Dermis microvascular lymphatic vessel endothelial cell (primary cell): ENCODE data around the gene NKX3-2. TPM values are rescaled to one million over a fixed set of nuclear protein-coding genes. Genes with fewer than 3 reads are reported as not detected.
A peak's percentile ranks its signal among the peaks of the same experiment; 100 is the strongest.
"Not testable (repeated sequence)": the region's sequence is repeated elsewhere in the genome, so short reads cannot be mapped to it uniquely, and the experiment has no call there.

ENCODE experiments used
- DNase-seq, 2 donors: peaks; one replicate each; pipeline versions ENCODE4 v3.0.0 to v3.0.0-alpha.2; 2010; ENCODE audit warnings: low read depth in 2 of 2
- total RNA-seq: library from RNA; depleted of rRNA; stranded (reverse); fragments of >200 nt; gene quantifications from 2 replicates; pipeline ENCODE4 v1.2.1, GENCODE V29; 2014

The NKX3-2 gene
- total RNA-seq, result under 0.01 TPM in 2 replicates

DNA sequence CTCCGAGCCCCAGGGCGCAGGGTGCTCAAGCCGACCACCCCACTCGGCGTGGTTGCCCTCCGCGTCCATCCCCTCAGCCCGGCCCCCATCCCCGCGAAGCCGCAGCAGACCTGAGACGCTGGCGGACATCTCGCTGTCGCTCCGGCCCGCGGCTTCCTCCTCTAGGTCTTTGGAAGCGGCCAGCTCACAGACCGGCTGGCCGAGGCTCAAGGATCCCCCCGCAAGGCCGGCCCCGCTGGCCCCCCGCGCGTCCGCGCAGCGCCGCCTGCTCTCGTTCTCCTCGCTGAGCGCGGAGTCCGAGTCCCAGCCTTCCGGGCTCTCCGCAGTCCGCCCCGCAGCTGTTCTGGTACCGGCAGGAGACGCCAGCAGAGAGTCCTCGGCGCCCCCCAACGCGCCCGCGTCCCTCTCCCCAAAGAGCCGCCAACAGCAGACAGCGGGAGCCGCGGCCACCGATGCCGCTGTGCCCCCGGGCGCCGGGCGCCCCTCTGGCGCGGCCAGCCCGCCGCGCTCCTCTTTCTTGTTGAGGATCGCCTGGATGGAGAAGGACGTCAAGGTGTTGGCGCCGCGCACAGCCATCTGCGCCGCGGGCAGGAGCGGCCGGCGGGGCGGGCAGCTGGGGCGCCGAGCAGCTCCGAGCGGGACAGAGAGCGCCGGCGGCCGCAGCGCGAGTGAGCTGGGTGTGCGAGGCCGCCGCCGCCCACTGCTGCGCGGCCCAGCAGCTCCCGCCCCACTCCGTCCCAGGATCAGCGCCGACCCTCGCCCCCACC, at the start of gene NKX3-2:
Gene NKX3-2 (minus strand): TSS at position 670 of the 767 bp plus-strand sequence. CDS start 94 bp downstream, at position 576.
- DNase-seq, result peak in 1 of 2 donors; percentile 27

DNA sequence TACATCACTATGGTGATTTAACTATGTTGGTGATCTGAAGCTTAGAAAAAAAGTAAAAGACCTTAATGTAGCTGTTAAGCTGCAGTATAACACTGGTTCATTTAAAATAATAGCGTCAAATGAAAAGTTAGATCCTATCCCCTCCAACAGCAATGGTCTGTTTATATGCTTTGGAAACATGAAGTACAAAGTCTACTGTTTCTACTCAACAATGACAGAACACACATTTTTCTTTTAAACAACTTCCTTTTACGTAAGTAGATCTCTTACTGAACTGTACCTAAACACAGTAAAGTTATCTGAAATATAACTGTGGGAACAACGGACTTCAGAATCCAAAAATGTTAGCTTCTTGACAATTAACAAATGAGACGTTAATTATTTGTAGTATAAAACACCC, 47.9 kb upstream of the NKX3-2 start:
- DNase-seq, result no peak

DNA sequence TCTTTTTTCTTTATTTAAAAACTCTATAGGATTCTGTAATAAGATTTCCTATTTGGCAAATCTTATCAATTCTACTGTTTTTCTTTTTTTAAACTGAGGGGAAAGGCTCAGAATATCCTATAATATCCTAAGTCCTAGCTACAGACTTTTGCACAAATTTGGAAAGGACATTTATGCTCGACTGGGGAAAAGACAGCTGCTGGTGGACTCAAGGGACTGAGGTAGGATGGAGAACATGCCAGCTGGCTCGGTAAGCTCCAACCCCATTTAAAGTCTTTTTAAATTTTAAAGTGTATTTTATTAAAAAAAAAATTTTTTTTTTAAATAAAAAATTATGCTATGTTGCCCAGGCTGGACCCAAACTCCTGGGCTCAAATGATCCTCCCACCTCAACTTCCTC, 46.5 kb upstream of the NKX3-2 start:
- DNase-seq, result no peak

DNA sequence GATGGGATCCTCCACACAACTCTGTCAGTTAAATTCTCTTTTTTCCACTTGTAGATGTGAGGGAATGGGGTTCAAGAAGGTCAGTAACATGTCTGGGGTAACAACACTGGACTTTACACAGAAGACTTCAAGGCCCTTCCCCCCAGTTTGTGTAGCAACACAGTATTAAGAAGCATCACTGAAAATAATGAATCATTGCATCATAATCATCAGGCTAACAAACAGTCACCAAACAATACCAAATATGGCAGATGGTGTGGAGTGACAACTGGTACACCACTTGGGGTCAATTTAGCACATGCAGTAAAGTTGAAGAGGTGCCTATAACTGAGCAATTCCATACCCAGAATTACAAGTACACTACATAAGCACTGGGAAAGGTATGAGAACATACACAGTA, 44.6 kb upstream of the NKX3-2 start:
- DNase-seq, result no peak

DNA sequence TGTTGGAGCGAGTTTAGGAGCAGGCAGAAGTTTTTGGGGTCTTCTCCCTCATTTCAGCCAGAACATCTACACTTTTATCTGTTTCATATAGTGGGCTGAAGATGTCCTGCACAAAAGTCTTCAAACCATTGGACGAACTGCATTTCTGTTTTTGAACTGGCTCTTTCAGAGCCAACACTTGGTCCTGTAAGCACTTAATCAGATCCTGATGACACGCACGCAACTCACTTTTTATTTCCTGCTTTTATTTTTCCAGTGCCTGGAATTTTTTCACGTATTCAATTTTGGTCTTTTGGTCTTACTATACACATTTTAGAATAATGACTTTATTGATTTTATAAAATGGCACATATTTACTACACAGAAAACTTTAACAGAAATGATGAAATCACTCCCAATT, 40.2 kb upstream of the NKX3-2 start:
- DNase-seq, result peak; percentile 31 to 71

DNA sequence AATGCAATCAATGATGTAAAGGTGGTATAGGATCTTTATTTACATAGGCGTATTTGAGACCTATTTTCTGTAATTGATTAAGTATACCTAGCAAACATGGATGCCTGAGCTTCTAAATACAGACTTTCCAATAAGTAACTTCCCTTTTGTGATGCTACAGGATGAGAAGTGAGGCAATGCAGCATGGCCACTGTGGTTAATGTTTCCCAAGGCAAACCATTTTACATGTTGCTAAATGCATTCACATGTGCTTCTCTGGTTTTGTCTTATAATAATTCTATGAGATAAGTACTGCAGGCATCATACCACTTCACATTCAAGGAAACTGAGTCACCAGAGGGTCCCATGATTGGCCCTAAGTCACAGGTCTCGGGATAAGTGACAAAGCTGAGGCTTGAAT, 35.7 kb upstream of the NKX3-2 start:
- DNase-seq, result no peak

DNA sequence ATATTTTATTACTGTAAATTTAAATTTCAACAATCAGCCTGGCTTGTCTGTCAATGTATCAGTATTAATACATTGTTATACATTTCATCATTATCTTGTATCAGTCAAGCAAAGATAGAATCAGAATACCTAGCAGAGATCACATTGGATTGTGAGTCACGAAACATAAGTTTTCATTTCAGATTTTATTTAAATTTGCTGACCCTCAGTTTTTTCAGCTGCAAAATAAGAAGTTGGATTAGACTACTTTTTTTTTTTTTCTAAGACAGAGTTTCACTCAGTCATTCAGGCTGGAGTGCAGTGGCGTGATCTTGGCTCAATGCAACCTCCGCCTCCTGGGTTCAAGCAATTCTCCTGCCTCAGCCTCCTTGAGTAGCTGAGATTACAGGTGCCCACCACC, 33.4 kb upstream of the NKX3-2 start:
- no peak for DNase-seq

DNA sequence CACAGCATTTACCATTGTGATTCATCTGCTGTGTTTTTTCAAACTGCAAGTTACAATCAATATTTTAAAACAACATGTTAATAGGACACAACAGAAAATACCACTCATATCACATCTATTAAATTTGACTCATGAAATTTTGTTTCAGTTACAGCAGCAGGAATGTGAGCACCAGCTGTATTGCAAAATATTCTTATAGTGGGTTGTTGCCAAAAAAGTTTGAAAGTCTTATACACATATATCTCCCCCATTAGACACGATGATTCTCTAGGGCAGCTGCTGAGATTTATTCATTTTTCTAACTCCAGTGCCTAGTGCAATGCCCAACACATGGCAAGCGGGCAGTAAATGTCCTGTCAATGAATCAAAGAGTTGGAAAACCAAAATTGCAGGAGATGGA, 26.6 kb upstream of the NKX3-2 start:
- no peak for DNase-seq

DNA sequence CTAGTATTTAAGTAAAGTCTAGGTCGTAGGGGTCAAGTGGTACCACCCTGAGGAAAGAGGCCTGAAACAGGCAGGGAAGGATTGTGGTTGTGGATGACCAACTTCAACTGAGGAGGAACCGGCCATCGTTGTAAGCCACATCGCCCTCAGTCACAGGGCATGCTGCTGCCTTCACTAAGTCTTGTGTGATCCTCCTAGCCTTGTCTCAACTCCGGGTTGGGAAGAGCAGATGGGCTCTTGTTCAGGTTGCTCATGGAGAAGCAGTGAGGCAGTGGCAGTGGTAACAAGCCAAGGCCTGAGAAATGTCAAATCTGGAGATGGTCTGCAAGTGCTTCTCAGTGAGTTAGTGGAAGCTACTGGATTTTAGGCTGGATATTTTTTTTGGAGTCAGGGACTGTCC, 22.8 kb upstream of the NKX3-2 start:
- DNase-seq, result no peak

DNA sequence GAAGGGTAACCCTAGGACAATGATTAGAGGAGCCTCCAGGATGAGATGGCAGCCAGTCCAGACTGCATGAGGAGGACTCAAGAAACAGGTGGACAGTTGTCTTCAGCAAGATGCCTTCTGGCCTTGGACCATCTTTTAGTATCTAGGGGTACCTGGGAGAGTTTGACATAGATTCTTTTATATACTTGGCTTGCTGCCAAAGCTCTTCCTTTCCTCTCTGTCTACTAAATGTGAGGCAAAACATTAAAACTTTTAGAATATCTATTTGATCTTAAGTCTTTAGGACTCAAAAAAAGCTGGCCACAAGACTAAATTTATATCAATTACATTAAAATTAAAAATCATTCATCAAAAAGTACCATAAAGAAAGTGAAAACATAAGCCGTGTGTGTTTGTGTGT, 18.6 kb upstream of the NKX3-2 start:
- DNase-seq, result no peak

DNA sequence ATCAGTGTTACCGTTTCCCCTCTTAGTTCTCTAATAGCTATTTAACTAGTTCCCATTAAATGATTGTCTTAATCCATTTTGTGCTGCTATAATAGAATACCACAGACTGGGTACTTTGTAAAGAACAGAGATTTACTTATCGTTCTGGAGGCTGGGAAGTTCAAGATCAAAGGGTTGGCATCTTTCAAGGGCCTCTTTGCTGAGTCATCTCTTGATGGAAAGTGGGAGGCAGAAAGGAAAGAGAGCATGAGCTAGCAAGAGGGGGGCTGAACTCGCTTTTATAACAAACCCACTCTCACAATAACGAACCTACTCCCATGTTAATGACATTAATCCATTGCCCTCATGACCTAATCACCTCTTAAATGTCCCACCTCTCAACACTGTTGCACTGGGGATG, 17.4 kb upstream of the NKX3-2 start:
- no peak for DNase-seq

DNA sequence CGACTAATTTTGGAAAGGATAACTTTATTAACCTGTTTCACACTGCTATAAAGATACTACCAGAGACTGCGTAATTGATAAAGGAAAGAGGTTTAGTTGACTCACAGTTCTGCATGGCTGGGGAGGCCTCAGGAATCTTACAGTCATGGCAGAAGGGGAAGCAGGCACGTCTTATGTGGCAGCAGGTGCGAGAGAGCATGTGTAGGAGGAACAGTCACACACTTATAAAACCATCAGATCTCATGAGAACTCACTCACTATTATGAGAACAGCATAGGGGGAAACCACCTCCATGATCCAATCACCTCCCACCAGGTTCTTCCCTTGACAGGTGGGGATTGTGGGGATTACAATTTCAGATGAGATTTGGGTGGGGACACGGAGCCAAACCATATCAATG, 15.8 kb upstream of the NKX3-2 start:
- not testable (repeated sequence) for DNase-seq

DNA sequence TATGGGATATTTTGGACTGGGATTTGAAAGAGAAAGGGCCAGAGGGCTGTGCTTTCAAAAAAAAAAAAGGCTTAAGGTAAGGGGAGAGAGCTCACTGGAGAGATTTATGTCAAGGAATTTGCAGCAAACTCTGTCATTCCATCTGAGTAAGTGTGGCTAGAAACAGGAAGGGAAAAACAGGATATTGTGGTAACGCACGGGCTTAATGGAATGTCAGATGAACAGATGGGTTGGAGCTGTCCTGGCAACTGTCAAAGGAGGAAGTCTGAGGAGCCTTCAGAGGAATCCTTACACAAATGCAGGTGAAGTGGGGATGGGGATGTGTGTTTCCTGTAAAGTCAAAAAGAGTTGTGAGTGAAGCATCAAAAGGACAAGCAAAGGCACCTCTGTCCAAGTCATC, 15.1 kb upstream of the NKX3-2 start:
- DNase-seq, result peak in 1 of 2 donors; percentile 44

DNA sequence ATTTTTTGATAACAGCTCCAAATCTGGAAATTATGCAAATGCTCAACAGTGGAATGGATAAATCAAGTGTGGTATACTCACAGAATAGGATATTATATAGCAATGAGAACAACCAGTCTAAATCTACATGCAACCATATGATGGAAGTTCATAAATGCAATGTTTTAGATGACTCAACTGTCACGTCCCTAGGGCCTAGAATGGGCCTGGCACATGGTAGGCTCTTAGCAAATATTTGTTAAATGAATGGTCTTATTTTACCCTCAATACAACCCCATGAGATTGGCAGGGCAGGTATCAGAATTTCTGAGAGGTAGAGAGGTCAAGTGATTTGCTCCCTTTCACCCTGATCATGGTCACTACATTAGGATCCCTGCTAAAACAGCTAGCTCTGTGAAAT, 14.6 kb upstream of the NKX3-2 start:
- DNase-seq, result no peak

DNA sequence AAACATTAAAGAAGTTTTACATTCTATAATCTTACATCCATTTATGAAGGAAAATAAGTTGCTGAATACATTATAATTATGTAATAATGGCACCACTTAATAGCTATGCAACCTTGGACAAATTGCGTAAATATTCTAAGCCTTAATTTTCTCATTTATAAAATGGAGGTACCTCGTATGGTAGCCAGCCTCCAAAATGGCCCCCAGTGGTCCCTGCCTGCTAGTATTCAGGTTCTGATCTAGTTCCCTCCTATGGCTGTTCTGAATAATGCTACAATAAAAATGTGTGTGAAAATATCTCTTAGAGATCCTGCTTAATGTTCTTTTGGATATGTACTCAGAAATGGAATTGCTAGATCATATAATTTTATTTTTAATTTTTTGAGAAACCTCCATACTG, 11.0 kb upstream of the NKX3-2 start:
- DNase-seq, result no peak

DNA sequence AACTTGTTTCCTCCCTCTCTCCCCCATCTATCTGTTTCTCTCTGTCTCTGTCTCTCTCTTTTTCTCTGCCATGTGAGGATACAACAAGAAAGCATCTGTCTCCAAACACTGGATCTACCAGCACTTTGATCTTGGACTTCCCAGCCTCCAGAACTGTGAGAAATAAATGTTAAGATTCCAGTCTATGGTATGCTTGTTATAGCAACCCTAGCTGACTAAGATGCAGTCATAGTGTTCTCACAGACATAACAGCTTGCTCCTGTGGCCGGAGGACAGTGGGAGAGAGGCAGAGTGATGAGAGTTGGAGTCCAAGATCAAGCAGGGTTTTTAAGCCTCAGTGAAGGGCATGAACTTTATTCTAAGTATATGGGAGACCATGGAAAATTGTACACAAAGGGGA, 8.8 kb upstream of the NKX3-2 start:
- no peak for DNase-seq

DNA sequence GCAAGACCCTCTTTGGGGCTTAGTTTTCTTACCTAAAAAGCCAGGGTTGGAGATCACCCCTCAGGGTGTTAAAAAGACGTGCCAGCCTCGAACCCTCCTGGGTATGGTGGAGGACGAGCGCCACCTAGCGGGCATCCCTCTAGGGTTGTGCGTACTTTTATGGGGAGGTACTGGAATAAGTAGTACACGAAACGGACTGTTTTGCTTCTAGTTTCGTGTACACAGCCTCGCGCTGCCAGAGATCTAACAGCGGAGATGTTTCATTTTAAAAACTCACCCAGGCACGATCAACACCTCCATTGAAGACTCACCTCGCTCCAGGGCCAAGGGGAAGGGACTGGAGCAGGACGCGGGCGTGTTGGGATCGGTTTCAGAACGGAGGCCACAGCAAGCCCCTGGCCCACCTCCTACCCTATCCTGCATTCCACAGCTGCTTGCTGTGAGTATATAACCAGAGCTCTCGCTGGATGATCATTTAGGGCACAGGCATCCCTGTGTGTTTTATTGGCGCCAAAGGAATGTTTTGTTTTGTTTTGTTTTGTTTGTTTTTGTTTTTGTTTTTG, 4.8 kb upstream of the NKX3-2 start:
- peak; percentile 55 to 76 for DNase-seq

DNA sequence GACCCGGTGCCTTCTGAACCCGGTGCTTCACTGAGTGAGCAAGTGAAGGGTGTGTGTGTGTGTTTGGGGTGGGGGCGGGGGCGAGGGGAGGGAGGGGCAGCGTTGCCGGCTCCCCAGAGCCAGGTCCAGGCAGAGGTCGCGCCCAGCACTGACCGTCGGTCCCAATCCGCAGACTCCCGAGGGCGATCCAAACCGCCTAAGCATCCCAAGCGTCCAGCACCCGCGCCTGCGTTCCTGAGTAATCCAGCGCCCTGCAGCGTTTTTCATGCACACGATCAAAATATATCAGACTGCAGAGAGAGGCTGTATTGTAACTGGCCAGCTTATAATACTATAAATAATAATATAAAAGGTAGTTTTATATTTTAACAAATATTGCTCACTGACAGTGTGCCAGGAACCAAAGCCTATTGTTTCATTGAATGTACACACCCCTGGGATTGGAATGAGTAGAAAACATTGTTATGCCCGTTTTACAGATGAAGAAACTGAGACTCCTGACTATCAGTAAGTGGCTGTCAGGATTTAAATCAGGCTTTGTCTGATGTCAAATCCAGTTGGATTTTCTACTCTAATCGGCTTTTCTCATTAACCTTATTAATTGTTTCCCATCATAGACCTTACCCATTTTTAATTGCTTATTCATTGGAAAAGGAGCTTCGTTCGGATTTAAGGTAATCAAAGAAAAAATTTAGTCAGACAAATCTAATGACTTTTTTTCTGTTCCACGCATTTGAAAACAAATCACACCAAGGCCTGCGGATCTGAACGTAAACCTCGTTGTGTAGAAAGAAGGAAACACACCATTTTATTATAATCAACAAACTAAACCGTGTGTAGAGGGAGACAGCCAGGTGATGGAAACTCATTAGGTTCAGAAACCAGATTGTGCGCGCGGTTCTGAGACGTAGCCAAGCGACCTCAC, 4.0 kb upstream of the NKX3-2 start:
- DNase-seq, result no peak

DNA sequence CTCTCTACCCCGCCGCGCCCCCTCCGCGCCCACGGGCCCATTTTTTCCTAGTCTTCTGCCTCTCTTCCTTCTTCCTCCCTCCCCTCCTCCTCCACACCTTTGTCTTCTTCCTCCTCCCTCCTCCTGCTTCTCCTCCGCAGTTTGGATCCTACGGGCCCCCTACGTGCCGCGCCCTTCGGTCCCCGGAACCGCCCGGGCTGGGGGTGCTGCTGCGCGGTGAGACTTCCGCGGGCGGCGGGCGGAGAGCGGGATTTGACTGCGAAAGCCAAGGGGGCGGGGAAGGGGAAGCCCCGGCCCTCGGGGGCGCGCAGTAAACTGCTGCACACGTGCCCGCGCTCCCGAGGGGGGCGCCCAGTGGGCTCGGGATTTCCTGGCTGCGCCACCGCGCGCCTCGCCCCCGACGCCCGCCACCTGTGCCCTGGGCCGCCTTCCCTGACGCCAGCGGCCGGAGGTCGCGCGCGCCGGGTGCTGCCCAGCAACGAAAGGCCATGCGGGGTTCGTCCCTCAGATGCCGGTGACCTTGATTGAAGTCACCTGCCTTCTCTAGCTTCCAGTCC, 3.3 kb upstream of the NKX3-2 start:
- no peak for DNase-seq

DNA sequence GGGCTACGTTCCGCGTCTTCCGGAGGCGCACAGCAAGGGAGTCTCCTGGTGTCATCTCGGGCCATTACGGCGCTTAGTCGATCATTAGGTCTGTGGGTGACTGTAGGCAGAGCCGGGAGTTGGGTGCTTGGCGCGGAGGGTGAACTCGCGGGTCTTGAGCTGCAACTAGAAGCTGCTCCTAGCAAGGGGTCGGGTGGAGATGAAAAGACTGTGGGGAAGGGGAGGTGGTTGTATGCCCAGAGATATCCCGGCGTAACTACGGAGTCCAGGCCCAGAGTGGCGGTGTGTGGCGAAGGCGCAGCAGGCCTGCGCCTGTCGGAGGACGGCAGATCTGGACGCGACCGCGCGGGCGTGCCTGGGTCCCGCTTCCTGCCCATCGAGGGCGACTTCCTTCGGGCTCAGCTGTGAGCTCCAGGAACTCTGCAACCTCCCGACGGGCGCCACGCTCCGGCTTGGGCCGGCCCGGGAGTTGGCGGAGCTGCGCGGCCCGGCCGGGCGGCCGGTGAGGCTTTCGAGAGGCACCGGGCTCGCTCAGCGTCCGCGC, 2.7 kb upstream of the NKX3-2 start:
- no peak for DNase-seq

DNA sequence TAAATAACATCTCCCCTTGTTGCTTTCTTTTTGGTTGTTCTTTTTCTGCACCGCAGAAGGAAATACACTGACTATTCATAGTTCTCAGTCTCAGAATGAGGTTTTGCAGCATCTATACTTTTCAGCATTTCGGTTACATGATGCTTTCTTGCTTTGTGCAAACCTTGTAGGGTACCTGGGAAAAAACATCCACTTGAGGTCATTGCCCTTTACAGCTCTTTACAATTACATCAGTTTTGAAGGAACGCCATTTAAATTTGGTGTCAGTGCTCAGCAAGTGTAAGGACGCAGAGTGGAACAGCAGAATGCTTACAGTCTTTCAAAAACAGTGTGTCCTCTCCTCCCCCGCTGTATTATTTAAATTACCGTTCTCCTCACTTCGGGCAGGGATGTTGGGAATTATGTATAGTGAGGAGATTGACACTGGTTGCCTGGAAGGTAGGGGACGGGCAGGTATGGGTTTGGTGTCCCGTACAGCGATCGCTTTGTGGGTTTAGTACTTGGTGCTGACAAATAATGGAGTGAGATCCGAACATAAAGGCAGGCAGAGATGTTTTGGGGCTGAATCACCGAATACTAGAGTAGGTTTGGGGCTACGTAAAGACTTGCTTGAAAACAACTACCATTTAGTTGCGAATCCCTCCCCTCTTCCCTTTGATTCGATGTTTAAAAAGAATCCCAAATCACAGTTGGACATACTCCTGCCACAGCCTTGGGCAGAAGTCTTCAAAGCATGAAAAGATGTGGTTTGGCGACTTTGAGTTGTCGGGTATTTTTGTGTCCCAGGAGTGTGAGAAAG, 2.0 kb upstream of the NKX3-2 start:
- DNase-seq, result no peak
